GM12878 (cell line): ENCODE data around the gene CYP27A1. TPM values are rescaled to one million over a fixed set of nuclear protein-coding genes. Genes with fewer than 3 reads are reported as not detected.

Experiments used
- ATAC-seq: fragments of 200-7000 bp; cut with Tn5 transposase; 3 replicates; pipeline ENCODE4 v1.9.1; 2020; ENCODE audit warnings: mild to moderate bottlenecking, moderate library complexity
- BruUV-seq: library from RNA; stranded (reverse); fragments of 400-500 nt; replicated peaks from 2 replicates; lab custom pipeline; 2021; lab: Mats Ljungman, UMichigan
- CTCF ChIA-PET: fragments of 300-600 bp; sonication (Branson Sonifier 250); formaldehyde crosslinking; extraction: SDS; loops from one replicate; lab custom pipeline; 2021; ENCODE audit warnings: inconsistent platforms; lab: Yijun Ruan, JAX
- POLR2A ChIA-PET: fragments of 350-600 bp; formaldehyde crosslinking; extraction: SDS; loops from one replicate; lab custom pipeline; 2021; ENCODE audit warnings: inconsistent platforms; lab: Charles Lee
- RAD21 ChIA-PET: fragments of 300-600 bp; sonication (Branson Sonifier 250); formaldehyde crosslinking; loops from one replicate; lab custom pipeline; 2023; ENCODE audit warnings: antibody characterized with exemption; ENCODE audit not compliant: unreplicated experiment; lab: Charles Lee
- SMC1A ChIA-PET: fragments of 300-600 bp; sonication (Branson Sonifier 250); formaldehyde crosslinking; loops from one replicate; lab custom pipeline; 2023; ENCODE audit not compliant: unreplicated experiment, uncharacterized antibody; lab: Charles Lee
- DNase-seq: peaks from one replicate; pipeline ENCODE4 v3.0.0-alpha.2; 2011; ENCODE audit warnings: low read depth, low spot score
- FAIRE-seq: peaks from 3 replicates; lab custom pipeline; 2011; peaks lifted over from hg19 to GRCh38; lab: Jason Lieb, UNC
- H2AFZ ChIP-seq: 2 replicates; pipeline ENCODE4 v1.6.0; 2011; ENCODE audit warnings: low read depth, low read length, control low read depth; ENCODE audit not compliant: control insufficient read depth
- H3K27ac ChIP-seq: 2 replicates; pipeline ENCODE4 v1.5.1; 2011; ENCODE audit warnings: control low read depth; ENCODE audit not compliant: control insufficient read depth, insufficient read depth
- H3K27me3 ChIP-seq, 2 experiments: replicated peaks in 1 of 2; 2 replicates each; pipeline versions ENCODE4 v1.6.0 to v1.6.1; 2011; ENCODE audit warnings: low read length in 1 of 2; ENCODE audit not compliant: control insufficient read depth in 2 of 2, insufficient read depth in 2 of 2
- H3K36me3 ChIP-seq, 2 experiments: 2 replicates each; pipeline ENCODE4 v1.5.1; 2011; ENCODE audit warnings: low read length in 1 of 2; ENCODE audit not compliant: control insufficient read depth in 2 of 2, insufficient read depth in 2 of 2
- H3K4me1 ChIP-seq: 2 replicates; pipeline ENCODE4 v1.6.1; 2011; ENCODE audit warnings: mild to moderate bottlenecking, low read length, moderate library complexity, mixed read lengths; ENCODE audit not compliant: control insufficient read depth, insufficient read depth
- H3K4me2 ChIP-seq: 2 replicates; pipeline ENCODE4 v1.6.0; 2011; ENCODE audit warnings: control low read depth; ENCODE audit not compliant: control insufficient read depth, insufficient read depth
- H3K4me3 ChIP-seq: fragments of 200-600 bp; sonication (generic); 2 replicates; pipeline ENCODE4 v1.5.1; 2016
- H3K79me2 ChIP-seq: 2 replicates; pipeline ENCODE4 v1.6.0; 2011; ENCODE audit warnings: low read length; ENCODE audit not compliant: control insufficient read depth, insufficient read depth
- H3K9ac ChIP-seq: 2 replicates; pipeline ENCODE4 v1.8.0; 2011; ENCODE audit warnings: low read length, control low read depth, mixed read lengths; ENCODE audit not compliant: control insufficient read depth, insufficient read depth
- H3K9me3 ChIP-seq: replicated peaks from 3 replicates; pipeline ENCODE4 v1.5.1; 2011; ENCODE audit warnings: mild to moderate bottlenecking, low read length; ENCODE audit not compliant: control insufficient read depth, insufficient read depth
- H4K20me1 ChIP-seq: 2 replicates; pipeline ENCODE4 v1.6.0; 2011; ENCODE audit not compliant: control insufficient read depth, insufficient read depth
- BRCA1 ChIP-seq: IDR thresholded peaks from 2 replicates; pipeline ENCODE4 v1.6.1; 2011; ENCODE audit warnings: low read depth, low read length, improper control_type of control experiment
- CEBPB ChIP-seq, 2 experiments: fragments of 150-350 bp in 1 of 2; IDR thresholded peaks; 2 replicates each; pipeline ENCODE4 v1.6.1; 2012 to 2014; ENCODE audit warnings: low read depth in 2 of 2, low read length in 2 of 2, borderline replicate concordance in 1 of 2, inconsistent platforms in 1 of 2
- CHD4 ChIP-seq: fragments of 200-600 bp; sonication (generic); IDR thresholded peaks from 2 replicates; pipeline ENCODE4 v1.6.1; 2016; ENCODE audit warnings: mild to moderate bottlenecking
- CREM ChIP-seq: IDR thresholded peaks from 2 replicates; pipeline ENCODE4 v1.6.1; 2014; ENCODE audit warnings: antibody characterized with exemption, low read depth
- EGR1 ChIP-seq, 2 experiments: IDR thresholded peaks; 1 replicate in 1 of 2; 2 replicates in 1 of 2; pipeline ENCODE4 v1.6.1; 2011 to 2012; ENCODE audit warnings: low read depth in 2 of 2, low read length in 2 of 2, borderline replicate concordance in 1 of 2, mild to moderate bottlenecking in 1 of 2, moderate library complexity in 1 of 2
- ELK1 ChIP-seq: IDR thresholded peaks from 2 replicates; pipeline ENCODE4 v1.6.1; 2012; ENCODE audit warnings: low read depth, low read length, improper control_type of control experiment
- KAT2A ChIP-seq: conservative IDR thresholded peaks from 2 replicates; pipeline ENCODE4 v1.6.1; 2011; ENCODE audit warnings: low read depth, low read length; ENCODE audit not compliant: control insufficient read depth
- MYC ChIP-seq: IDR thresholded peaks from 2 replicates; pipeline ENCODE4 v1.6.1; 2011; ENCODE audit warnings: mild to moderate bottlenecking, low read length, moderate library complexity, inconsistent platforms; ENCODE audit not compliant: insufficient read depth, insufficient replicate concordance, insufficient read length, severe bottlenecking
- RB1 ChIP-seq: fragments of 450-650 bp; formaldehyde crosslinking; IDR thresholded peaks from 2 replicates; pipeline ENCODE4 v1.6.1; 2017; ENCODE audit warnings: mild to moderate bottlenecking, borderline replicate concordance
- RBBP5 ChIP-seq: fragments of 200-600 bp; sonication (generic); conservative IDR thresholded peaks from 2 replicates; pipeline ENCODE4 v1.6.1; 2016
- RFX5 ChIP-seq: IDR thresholded peaks from 2 replicates; pipeline ENCODE4 v1.6.1; 2011; ENCODE audit warnings: low read depth, low read length, improper control_type of control experiment
- SMC3 ChIP-seq: IDR thresholded peaks from 2 replicates; pipeline ENCODE4 v1.6.1; 2011; ENCODE audit warnings: low read length, improper control_type of control experiment, borderline replicate concordance
- WGBS: methylation state at CpG from one replicate; pipeline ENCODE4 v1.1.6; 2016; ENCODE audit warnings: low lambda C conversion rate; ENCODE audit not compliant: insufficient replicate concordance, insufficient coverage; ENCODE audit errors: missing lambda C conversion rate; 5-methylcytosine and 5-hydroxymethylcytosine counted together
- in situ Hi-C: fragments of 300-500 bp; cut with MboI; formaldehyde crosslinking; loops from 9 replicates; pipeline ENCODE4 v1.14.3; 2018; ENCODE audit warnings: mixed read lengths
- intact Hi-C: fragments of 100-400 bp; cut with micrococcal nuclease; formaldehyde crosslinking; loops from one replicate; pipeline ENCODE4 v1.14.2; 2022; ENCODE audit not compliant: unreplicated experiment
- polyA plus RNA-seq, 11 experiments: library from polyadenylated mRNA; depleted of rRNA in 4 of 11; unstranded in 6 of 11; stranded (reverse) in 5 of 11; fragments of >200 nt; fragmentation: Nextera tagmentation in 4 of 11; fragmentation: Illumina TruSeq in 1 of 11; extraction: Ambion mirVana in 4 of 11; extraction: Trizol in 1 of 11; gene quantifications; 1 replicate in 1 of 11; 2 replicates in 10 of 11; pipeline versions ENCODE4 v1.2.1 to v1.2.3, GENCODE V29; 2011 to 2016; ENCODE audit warnings: inconsistent platforms in 2 of 11, missing spikeins in 2 of 11, low read depth in 1 of 11
- total RNA-seq, 4 experiments: library from RNA; depleted of rRNA in 3 of 4; stranded (reverse); fragments of >200 nt in 3 of 4; fragmentation: Illumina TruSeq in 1 of 4; extraction: Trizol in 1 of 4; gene quantifications; 2 replicates each; pipeline versions ENCODE4 v1.2.1 to v1.2.3, GENCODE V29; 2013 to 2021
- TF ChIP-seq, protein P1 (sequence below): IDR thresholded peaks from 2 replicates; pipeline ENCODE4 v1.6.1; 2012; ENCODE audit warnings: low read depth, low read length, improper control_type of control experiment
- TF ChIP-seq, protein P2 (sequence below): fragments of 450-650 bp; conservative IDR thresholded peaks from 2 replicates; pipeline ENCODE4 v1.6.1; 2017; ENCODE audit warnings: mild to moderate bottlenecking, moderate library complexity
- TF ChIP-seq, protein P3 (sequence below): fragments of 450-650 bp; IDR thresholded peaks from 2 replicates; pipeline ENCODE4 v1.6.1; 2017; ENCODE audit warnings: borderline replicate concordance

CYP27A1 gene
- total and polyA plus RNA-seq, 10 of the 15 experiments (the other 5 are each of a cell fraction or from before 2014, with no cell fraction given), result 0.11 to 0.72 (median 0.18) TPM; not detected in 2

DNA sequence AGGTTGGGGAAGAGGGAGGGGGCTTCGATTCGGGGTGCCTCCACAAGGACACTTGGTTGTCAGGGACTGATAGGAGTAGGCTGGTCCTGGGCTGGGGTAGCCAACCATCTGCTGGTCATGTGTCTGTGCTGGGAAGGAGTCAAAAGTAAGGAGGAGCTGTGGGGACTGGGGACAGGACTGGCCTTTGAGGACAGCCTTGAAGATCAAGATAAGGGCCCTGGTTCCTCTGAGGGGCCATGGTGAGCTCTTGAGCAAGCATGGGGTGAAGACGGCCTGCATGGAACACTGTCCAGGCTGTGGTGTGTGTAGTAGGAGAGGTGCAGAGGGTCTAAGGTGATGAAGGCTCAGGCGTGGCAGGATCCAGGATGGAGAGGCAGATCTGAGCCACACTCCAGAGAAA lies 1.7 kb downstream of the CYP27A1 start:
- ATAC-seq (no peak), FAIRE-seq (no peak), DNase-seq (no peak)
- POLR2A ChIA-PET, result interaction anchor here (0.6 kb wide), 1 partner anchor 72 kb away, joined by 3 read pairs; no protein-coding TSS in a partner anchor
- Histone ChIP-seq H3K36me3 (no peaks in the 10 kb centered on the region), H3K4me2 (no peak overlapping the region), H3K4me3 (no peak overlapping the region), H3K4me1 (no peaks in the 10 kb centered on the region), H3K27ac (no peak overlapping the region), H3K79me2 (no peaks in the 10 kb centered on the region), H3K9ac (no peak overlapping the region), H2AFZ (no peak overlapping the region), H3K27me3 (peaks cover 5 to 8% of the 10 kb centered on the region in 2 experiments; a peak in 3 of 4 replicates), H3K9me3 (no peaks in the 10 kb centered on the region), H4K20me1 (no peaks in the 10 kb centered on the region)
- CTCF ChIA-PET, result no interaction called here
- TF ChIP-seq, protein P1, sequence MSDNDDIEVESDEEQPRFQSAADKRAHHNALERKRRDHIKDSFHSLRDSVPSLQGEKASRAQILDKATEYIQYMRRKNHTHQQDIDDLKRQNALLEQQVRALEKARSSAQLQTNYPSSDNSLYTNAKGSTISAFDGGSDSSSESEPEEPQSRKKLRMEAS, result no peak
- TF ChIP-seq, protein P2, sequence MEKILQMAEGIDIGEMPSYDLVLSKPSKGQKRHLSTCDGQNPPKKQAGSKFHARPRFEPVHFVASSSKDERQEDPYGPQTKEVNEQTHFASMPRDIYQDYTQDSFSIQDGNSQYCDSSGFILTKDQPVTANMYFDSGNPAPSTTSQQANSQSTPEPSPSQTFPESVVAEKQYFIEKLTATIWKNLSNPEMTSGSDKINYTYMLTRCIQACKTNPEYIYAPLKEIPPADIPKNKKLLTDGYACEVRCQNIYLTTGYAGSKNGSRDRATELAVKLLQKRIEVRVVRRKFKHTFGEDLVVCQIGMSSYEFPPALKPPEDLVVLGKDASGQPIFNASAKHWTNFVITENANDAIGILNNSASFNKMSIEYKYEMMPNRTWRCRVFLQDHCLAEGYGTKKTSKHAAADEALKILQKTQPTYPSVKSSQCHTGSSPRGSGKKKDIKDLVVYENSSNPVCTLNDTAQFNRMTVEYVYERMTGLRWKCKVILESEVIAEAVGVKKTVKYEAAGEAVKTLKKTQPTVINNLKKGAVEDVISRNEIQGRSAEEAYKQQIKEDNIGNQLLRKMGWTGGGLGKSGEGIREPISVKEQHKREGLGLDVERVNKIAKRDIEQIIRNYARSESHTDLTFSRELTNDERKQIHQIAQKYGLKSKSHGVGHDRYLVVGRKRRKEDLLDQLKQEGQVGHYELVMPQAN, result no peak
- TF ChIP-seq RFX5 (no peak), EGR1 (IDR thresholded peaks at IDR 0.05; ENCODE audit: borderline replicate concordance in 1 of 2, low read depth in 2 of 2, low read length in 2 of 2) (no peak), BRCA1 (no peak), CHD4 (no peak), SMC3 (no peak), MYC (no peak), CEBPB (IDR thresholded peaks at IDR 0.05; ENCODE audit: borderline replicate concordance in 1 of 2, low read depth in 2 of 2, low read length in 2 of 2) (no peak), RBBP5 (no peak), RB1 (no peak), KAT2A (no peak), CREM (no peak), ELK1 (no peak)
- TF ChIP-seq, protein P3, sequence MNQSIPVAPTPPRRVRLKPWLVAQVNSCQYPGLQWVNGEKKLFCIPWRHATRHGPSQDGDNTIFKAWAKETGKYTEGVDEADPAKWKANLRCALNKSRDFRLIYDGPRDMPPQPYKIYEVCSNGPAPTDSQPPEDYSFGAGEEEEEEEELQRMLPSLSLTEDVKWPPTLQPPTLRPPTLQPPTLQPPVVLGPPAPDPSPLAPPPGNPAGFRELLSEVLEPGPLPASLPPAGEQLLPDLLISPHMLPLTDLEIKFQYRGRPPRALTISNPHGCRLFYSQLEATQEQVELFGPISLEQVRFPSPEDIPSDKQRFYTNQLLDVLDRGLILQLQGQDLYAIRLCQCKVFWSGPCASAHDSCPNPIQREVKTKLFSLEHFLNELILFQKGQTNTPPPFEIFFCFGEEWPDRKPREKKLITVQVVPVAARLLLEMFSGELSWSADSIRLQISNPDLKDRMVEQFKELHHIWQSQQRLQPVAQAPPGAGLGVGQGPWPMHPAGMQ, result no peak
- BruUV-seq, result no TSS peak
- 13% methylated on average over 4 of the region's 4 CpGs for whole genome bisulfite sequencing
- in situ Hi-C loops (no loop called here), intact Hi-C loops (no loop called here)
- SMC1A ChIA-PET, result no interaction called here
- RAD21 ChIA-PET, result no interaction called here
